ENCODE measurements around the gene UBAP1.
"Not testable (repeated sequence)": the region's sequence is repeated elsewhere in the genome, so short reads cannot be mapped to it uniquely, and the experiment has no call there.

UBAP1 gene

DNA sequence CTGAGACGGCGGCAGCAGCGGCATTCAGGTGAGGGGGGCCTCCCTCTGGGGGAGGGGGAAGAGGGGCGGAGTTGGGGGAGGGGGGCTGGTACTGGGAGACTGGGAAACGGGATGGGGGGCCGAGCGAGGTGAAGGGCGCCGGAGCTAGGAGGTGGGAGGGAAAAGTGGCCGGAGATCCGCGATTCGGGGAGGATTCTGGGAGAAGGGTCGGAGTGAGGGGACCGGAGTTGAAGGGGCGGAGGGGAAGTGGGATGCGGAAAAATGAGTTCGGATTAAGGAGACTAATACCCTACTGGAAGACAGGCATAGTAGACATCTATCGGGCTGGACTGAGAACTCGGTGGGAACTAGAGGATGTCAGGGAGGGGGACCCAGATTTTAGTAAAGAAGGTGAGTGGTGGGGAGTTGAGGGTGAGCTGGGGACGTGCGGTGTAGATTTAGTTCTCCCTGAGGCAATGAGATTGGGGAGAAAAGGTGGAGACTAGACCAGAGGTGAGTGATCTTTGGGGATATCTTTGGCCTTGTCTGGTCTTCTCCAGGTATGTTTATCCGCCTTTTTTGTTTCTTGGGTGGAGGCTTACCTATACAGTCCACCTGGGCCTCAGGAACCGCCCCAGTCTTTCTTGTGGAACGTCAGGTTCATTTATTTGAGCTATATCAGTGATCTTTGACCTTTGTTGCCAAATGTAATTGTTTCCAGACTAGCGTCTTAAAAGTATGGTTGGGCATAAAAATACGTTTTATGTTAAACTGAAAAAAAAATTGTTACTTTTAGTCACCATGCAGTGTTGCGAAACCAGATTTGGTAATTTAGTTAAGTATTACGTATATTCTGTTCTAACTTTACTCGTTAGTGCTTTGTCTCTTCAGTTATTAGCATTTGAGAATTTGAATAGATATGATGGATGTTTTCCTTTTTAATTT lies 632 bp downstream of the UBAP1 start:
- peak; percentile 18 for DNase-seq

DNA sequence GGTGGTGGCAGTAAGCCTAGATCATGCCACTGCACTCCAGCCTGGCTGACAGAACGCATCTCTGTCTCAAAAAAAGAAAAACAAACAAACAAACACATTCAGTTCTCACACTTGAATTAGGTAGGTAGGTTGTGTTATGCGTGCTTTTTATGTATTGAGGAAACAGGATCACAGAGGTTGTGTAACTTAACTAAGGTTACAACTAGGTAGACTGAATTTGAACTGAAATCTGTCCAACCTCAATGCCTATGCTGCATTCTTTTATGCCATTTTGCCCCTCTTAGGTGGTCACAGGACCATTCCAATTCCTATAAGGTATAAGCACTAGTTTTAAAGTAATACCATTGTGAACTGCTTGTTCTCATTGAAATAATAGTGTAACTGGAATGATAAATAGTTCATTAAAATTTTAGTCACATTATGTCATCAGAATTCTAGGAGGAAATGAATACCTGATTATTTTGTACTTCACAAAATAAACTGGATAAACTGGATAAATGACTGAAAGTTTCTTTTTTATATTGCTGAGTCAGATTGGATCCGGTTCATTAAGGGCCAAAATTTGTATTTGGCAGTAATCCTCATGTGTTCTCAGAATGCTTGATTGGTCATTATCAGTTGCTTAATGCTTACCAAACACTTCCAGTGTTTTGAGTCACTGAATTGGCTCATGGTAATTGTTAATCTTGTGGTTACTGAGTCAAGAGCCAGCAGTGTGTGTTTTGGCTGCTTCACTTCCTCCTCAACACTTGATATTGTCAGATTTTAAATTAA lies 7.1 kb downstream of the UBAP1 start:
- no peak for DNase-seq

DNA sequence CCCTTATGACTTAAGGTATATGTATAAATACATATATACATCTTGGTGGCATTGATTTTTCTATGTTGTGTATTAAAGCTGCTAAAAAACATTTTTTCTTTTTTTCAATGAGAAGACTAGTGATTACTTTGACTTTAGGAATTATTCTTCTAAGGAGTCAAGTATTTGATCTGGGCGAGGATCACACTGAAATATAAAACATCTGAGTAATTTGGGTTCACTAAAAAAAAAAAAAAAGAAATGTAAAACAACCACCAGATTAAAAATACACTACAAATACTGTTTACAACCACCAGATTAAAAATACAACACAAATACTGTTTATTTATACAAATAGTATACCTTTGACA lies 9.0 kb downstream of the UBAP1 start:
- no peak for DNase-seq

DNA sequence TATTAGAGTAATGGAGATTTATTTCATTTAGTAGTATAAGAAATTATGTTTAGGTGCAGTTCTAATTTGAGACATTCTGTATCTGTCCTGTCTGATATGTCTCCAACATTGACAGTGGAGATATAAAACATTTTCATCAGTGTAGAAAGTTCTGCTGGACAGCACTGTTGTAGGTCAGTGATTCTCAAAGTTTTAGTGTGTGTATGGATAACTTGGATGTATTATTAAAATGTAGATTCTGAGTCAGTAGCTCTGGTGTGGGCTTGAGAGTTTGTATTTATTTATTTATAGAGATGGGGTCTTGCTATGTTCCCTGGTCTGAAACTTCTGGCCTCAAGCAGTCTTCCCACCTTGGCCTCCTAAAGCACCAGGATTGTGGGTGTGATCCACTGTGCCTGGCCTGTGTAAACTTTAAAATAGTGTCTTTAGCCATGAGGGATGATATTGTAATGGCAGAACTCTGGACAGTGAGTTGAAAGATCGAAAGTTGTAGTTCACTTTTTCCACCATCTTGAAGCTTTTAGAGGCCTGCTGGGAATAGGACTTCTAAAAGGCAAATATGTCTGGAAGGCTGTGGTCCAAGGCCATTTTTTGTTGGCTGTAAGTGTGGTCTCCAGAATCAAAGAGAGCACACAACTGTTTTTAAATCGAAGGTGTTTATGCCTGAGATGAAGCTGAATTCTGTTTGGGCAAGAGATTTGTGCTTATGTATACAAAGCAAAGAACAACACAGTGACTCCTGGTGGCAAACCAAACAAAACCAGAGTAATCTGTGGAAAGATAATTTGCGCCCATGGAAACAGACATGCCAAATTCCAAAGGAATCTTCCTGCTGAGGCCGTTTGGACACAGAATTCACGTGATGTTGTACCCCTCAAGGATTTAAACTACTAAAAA lies 12.4 kb downstream of the UBAP1 start:
- DNase-seq = peak; percentile 21

DNA sequence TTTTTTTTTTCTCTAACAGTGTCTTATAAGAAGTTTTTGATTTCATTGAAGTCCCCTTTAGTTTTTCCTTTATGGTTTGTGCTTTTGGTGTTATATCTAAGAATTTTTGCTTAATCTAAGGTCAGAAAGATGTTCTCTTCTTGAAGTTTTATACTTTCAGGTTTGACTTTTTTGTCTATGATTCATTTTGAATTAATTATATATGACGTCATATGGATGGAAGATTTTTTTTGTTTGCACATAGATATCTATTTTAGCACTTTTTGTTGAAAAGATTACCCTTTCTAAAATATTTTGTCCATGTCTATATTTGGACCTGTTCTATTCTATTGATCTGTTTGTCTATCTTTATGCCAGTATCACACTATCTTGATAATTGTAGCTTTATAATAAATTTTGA lies 16.3 kb downstream of the UBAP1 start:
- no peak for DNase-seq

DNA sequence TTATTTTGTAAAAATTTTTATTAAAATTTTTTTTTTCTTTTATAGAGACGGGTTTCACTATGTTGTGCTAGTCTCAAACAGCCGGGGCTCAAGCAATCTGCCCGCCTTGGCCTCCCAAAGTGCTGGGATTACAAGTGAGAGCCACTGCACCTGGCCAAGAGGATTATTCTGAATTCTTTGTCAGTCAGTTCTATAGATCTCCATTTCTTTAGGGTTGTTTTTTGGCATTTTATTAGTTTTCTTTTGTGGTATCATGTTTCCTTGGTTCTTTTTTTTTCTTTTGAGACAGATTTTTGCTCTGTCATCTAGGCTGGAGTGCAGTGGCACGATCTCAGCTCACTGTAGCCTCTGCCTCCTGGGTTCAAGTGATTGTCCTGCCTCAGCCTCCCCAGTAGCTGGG lies 18.4 kb downstream of the UBAP1 start:
- DNase-seq = not testable (repeated sequence)

DNA sequence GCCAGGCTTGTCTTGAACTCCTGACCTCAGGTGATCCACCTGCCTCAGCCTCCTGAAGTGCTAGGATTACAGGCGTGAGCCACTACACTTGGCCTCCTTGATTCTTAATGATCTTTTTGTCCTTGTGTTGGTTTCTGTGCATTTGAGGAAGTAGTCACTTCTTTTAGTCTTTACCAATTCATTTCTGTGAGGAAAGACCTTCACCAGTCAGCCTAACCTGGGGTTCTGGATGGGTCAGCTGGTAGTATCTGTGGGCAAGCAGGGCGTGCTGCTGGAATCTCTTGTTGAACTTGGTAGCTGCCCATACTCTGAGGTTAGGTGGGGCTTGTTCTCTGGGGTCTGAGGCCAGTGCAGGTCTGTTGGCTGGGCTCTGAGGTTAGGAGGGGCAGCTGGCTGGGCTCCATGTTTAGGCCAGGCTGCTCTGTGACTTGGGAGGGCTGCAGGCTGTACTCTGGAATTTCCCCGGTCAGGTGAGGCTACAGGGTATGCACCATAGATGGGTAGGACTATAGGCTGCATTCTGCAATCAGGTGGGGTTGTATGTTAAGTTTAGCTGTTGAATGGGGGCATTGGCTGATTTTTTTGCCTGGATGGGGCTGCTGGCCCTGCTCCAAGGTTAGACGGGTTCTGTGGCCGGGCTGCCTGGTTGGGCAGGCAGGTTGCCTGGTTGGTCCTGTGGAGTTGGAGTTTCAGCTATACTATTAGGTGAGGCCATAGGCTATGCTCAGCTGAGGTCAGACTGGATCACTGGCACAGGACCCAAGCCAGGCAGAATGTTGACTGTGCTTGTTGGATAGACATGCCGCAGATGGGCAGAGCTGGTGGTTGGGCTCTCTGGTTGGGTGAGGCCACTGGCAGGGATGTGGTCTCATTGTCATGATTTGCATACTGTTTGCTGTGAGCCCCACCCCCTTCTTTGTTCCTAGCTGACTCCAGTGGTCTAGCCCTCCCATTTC lies 19.2 kb downstream of the UBAP1 start:
- no peak for DNase-seq

DNA sequence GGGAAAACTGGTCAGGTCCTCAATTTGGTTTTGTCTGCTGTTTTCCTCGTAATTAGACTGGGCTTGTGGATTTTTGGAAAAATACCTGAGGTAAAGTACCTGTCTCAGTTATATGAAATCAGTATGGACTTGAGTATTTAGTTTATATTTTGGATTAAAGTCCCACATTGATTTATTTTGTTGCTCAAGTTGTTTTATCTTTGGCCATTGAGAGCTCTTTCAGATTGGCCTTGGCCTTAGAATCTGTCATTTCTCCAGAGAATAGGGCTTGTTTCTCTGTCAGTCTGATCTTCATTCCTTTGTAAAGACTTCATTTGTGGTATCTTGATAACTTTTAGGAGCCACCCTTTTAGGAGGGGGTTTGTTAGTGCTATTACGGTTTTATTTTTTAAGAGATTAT lies 21.2 kb downstream of the UBAP1 start:
- DNase-seq = no peak

DNA sequence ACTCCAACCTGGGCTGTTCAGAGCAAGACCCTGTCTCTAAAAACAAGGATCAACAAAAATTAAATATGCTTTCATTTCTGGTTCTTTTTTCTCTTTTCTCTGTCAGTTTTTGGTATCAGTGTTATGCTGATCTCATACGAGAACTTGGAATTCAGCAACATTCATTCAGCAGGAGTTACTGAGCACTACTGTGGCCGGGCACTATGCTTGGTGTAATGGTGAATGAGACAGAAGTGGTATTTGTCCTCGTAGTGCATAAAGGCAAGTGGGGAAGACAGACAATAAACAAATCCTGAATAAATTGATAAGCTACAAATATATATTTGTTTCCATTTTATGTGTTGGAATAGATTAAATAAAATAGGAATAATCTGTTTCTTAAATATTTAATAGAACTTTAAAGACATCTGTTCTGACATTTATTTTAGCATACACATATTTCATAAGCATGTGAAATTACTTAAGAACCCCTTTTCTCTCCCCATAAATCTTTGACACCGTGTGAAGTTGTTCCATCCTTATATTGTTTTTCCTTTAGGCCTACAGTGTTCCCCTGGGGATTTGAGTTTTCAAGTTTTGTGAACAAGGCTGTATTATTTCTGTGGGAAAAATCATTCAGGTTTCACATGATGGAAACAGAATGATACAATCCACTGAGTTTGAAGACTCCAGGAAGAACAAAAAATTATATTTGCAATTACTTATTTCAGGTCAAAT lies 24.6 kb downstream of the UBAP1 start:
- DNase-seq = no peak

DNA sequence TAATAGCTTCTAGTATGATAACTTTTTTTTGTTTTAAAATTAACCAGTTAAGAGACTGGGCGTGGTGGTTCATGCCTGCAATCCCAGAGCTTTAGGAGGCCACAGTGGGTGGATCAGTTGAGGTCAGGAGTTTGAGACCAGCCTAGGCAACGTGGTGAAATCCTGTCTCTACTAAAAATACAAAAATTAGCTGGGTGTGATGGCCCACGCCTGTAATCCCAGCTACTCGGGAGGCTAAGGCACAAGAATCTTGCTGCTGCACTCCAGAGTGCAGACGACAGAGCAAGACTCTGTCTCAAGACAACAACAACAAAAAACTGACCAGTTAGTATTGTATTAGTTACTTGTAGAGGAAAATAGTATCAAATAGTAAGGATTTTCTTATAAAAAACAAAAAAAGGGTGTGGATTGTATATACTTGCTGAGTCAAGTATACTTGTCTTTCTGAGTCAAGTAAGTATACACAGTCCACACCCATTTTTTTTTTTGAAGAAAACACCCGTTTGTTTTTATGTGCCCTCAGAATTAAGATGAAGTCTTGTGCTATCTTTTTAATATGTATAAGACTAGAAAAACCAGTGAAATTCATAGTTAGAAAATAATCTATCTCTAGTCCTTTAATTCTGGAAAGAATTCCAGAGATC lies 25.3 kb downstream of the UBAP1 start:
- no peak for DNase-seq

DNA sequence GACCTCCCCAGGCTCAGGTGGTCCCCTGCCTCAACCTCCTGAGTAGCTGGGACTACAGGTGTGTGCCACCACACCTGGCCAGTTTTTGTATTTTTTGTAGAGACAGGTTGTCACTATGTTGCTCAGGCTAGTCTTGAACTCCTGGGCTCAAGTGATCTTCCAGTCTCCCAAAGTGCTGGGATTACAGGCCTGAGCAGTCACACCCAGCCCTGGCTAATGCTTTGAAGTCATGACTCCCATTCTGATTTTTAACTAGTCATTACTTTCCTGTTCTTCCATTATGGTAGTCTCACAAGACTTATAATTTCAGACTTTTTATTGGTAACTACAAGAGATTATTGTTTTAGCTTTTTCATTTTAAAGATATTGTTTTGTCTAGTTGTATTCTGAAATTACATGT lies 26.3 kb downstream of the UBAP1 start:
- no peak for DNase-seq

DNA sequence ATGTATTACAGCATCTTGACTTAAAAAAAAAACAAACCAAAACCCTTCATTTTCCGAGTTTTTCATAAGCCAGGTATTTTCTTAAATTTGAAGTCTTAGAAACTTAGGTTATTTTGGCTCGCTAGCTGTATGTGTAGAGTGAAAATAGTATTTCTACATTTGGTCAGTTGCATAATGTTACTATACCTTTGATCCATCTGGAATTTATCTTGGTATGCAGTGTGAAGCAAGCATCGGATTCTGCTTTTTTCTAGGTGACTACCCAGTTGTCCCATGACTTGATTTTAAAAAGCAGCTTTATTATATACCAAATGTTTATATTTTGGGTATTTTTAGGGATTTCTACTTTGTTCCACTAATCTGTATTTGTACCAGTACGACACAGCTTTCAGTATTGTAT lies 27.7 kb downstream of the UBAP1 start:
- no peak for DNase-seq

DNA sequence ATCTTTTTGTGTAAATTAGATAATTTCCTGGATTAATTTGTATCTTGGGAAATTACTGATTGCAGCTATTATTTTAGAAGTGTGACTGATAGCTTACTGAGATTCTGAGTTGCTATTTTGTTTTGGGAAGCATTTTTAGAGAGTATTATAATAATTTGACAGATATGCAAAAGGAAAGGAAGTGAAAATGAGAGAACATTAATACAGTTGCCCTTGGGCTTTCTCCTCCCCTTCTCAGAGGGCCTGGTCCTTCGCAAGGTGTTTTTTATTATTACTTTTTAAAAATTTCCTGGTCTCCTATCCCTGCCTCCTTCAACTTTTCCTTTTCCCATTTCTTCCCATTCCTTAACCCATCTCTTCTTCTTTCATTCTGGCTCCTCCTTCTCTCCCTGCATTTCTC lies 32.6 kb downstream of the UBAP1 start:
- no peak for DNase-seq

DNA sequence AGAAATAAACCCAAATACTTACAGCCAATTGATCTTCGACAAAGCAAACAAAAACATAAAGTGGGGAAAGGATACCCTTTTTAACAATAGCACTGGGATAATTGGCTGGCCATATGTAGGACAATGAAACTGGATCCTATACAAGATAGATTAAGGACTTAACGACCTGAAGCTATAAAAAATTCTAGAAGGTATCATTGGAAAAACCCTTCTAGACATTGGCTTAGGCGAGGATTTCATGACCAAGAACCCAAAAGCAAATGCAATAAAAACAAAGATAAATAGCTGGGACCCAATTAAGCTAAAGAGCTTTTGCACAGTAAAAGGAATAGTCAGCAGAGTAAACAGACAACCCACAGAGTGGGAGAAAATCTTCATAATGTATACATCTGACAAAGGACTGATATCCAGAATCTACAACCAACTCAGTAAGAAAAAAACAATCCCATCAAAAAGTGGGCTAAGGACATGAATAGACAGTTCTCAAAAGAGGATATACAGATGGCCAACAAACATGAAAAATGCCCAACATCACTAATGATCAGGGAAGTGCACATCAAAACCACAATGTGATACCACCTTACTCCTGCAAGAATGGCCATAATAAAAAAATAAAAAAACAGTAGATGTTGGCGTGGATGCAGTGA lies 35.6 kb downstream of the UBAP1 start:
- DNase-seq = not testable (repeated sequence)

DNA sequence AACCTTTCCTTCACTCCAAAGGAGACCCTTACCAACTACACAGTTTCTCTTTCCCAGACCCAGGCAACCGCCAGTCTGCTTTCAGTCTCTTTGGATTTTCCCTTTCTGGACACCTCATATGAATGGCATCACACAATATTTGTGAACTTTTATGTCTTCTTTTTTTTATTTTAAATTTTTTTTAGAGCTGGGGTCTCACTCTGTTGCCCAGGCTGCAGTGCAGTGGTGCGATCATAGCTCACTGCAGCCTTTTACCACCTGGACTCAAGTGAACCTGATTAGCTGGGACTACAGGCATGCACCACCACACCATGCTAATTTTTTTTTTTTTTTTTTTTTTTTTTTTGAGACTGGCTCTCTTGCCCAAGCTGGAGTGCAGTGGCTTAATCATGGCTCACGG lies 37.5 kb downstream of the UBAP1 start:
- no peak for DNase-seq

DNA sequence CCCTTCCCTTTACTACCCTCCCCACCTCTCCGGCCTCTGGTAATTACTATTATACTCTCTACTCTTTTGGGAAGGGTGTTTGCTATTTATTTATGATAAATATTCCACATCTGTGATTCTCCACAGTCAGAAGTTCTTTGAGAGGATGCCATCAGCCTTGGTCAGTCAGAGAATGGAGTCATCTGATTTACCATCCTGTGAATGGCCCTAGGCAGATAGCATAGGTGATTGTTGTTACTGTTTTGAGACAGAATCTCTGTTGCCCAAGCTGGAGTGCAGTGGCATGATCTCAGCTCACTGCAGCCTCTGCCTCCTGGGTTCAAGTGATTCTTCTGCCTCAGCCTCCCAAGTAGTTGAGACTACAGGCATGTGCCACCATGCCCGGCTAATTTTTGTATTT lies 38.2 kb downstream of the UBAP1 start:
- not testable (repeated sequence) for DNase-seq

DNA sequence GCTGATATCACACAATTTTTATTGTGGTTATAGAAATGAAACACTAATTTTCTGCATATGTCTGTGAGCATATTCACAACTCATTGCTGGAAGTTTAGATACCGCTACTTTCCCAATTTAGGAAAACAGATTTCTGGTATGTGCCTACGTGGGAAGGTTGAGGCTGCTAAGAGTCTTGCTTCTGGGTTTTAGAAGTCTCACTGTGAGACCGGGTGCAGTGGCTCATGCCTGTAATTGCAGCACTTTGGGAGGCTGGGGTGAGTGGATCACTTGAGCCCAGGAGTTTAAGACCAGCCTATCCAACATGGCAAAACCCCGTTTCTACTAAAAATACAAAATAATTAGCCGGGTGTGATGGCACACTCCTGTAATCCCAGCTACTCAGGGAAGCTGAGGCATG lies 39.6 kb downstream of the UBAP1 start:
- DNase-seq = no peak

DNA sequence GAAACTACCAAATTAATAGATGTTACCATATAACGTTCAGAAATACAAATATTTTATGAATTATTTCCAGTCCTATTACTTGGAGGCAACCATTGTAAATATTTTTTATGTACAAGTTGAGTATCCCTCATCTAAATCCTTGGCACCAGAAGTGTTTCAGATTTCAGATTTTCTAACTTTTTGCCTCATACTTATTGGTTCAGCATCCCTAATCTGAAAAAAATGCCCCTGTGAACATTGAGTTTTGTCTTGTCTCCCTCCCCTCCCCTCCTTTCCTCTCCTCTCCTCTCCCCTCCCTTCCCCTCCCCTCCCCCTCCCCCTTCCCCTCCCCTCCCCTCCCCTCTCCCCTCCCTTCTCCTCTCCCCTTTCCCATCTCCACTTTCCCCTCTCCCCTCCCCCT lies 40.6 kb downstream of the UBAP1 start:
- DNase-seq = no peak

DNA sequence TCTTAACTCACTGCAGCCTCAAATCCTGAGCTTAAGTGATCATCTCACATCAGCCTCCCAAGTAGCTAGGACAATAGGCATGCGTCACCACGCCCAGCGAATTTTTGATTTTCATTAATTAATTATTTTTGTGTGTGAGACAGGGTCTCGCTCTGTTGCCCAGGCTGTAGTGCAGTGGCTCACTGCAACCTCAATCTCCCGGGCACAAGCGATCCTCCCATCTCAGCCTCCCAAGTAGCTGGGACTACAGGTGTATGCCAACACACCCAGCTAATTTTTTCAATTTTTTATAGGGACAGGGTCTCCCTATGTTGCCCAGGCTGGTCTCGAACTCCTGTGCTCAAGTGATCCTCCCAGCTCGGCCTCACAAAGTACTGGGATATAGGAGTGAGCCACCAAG lies 41.4 kb downstream of the UBAP1 start:
- DNase-seq = no peak

DNA sequence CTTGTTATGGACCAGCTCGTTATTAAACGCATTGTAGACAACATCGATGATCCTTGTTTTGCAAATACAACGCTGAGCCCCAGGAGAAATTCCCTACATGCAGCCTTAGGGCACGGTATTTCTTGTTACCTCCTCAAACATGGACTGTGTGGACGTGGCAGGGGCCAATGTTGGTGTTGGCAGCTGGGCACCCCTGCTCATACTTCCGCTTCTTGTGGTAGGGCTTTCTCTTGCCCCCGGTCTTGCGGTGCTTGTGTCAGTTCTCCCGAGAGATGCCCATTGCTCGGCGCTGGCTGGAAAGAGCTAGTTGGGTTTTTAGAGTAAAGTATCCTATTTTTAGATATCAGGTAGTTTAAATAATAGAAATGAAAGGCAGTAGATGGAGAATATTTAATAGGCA lies 45.5 kb downstream of the UBAP1 start:
- no peak for DNase-seq
